HG02885 (cell line): ENCODE results near the gene IL19.
"Not testable (repeated sequence)": the region's sequence is repeated elsewhere in the genome, so short reads cannot be mapped to it uniquely, and the experiment has no call there.

Source experiments
- ATAC-seq: cut with Tn5 transposase; IDR thresholded peaks from one replicate; pipeline ENCODE4 v1.9.1; 2021; ENCODE audit warnings: mild to moderate bottlenecking; ENCODE audit not compliant: unreplicated experiment, poor library complexity

The IL19 gene

DNA sequence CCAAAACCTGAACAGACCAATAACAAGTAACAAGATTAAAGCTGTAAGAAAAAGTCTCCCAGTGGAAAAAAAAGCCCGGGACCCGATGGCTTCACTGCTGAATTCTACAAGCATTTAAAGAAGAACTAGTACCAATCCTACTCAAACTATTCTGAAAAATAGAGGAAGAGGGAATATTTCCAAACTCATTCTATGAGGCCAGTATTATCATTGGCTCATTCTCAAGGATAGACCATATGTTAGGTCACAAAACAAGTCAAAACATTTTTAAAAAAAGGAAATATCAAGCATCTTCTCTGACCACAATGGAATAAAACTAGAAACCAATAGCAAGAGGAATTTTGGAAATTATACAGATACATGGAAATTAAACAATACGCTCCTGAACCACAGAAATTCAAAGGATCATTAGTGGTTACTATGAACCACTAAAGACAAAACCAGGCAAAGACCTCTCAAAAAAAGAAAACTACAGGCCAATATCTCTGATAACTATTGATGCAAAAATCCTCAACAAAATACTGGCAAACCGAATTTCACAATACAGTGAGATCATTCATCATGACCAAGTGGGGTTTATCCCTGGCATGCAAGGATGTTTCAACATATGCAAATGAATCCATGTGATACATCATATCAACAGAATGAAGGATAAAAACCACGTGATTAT, 80.9 kb downstream of the IL19 start:
- no peak for ATAC-seq

DNA sequence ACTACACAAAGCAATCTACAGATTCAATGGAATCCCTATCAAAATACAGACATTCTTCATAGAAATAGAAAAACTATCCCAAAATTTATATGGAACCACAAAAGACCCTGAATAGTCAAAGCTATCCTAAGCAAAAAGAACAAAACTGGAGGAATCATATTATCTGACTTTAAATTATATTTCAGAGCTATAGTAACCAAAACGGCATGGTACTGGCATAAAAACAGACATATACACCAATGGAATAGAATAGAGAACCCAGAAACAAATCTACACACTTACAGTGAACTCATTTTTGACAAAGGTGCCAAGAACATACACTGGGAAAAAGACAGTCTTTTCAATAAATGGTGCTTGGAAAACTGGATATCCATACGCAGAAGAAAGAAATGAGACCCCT, 82.1 kb downstream of the IL19 start:
- ATAC-seq: not testable (repeated sequence)

DNA sequence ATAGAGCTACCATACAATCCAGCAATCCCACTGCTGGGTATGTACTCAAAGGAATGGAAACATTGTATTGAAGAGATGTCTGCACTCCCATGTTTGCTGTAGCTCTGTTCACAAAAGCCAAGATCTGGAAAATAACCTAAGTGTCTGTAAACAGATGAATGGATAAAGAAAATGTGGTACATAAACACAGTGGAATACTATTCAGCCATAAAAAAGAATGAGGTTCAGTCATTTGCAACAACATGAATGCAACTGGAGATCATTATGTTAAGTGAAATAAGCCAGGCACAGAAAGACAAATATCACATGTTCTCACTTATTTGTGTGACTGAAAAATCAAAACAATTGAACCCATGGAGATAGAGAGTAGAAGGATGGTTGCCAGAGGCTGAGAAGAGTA, 83.1 kb downstream of the IL19 start:
- not testable (repeated sequence) for ATAC-seq

DNA sequence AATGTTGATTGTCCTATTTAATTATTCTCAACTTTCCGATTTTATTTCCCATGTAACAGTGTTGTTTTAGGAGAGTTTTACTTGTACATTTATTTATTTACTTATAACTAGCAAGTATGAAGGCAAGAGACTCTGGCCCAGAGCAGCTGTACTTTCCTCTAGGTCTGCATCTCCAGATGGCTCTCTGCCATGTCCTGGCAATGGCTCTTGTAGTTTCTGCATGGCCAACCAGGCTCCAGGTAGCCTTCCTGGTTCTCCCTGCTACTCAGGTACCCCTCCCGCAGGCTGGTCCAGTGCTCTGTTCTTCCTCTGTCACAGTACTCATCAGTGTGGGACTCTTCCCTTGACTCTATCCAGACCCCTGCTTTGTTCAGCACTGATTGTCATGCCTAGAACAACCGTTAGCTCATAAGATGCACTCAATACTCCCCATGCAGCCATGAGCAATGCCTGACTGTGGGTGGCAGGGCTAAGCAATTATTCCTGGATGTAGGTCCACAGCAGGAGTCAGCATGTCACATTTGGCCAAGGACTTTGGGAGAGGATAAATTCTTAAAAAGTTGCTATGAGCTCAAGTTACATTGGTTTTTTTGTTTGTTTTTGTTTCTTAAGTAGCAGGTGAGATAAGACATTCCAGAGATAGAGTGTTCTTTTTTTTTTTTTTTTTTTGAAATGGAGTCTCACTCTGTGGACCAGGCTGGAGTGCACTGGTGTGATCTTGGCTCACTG, 84.0 kb downstream of the IL19 start:
- no peak for ATAC-seq

DNA sequence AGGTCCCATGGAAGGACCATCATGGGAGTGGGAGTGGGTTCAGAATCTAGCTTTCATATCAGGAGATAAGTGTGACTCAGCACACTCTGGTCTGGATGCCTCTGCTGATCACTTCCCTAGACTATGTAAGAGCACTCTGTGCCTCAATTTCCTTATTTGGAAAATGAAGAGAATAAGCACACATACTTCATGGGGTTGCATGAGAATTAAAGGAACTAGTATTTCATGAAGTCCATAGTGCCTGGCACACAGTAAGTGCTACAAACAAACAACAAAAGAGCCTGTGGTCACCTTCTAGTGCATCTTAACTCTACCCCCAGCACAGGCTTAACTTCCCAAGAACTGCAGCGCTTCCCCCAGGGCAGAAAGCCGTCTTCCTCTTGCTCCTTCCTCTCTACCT, 85.3 kb downstream of the IL19 start:
- ATAC-seq: no peak

DNA sequence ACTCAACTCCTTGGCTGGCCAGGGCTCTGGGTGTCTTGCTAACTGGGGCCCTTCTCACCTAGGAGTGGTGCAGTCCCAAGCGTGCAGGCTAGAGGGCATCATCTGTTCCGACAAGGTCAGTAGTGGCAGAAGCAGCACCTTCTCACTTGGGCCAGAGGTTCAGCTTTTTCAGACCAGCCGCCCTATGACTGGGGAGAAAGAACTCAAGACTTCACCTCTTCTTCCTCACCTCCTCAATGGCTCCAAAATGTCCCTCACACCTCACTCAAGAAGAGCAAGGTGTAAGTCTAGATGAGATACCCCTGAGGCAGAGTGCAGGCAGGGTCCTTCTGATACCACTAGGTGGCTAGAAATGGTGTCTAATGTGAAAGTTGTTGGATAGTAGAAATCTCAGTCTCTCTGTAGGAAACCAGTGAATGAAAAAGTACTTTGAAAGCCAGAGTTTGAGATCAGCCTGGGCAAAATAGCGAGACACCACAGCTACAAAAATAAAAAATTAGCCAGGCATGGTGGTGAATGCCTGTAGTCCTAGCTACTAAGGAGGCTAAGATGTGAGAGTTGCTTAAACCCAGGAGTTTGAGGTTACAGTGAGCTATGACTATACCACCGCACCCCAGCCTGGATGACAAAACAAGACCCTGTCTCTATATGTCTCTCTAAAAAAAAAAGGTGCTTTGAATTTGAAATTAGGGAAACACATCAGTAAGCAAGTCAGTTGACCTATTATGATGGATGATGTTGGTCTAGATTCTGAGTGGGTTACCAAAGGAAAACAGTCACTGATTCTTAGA, 86.3 kb downstream of the IL19 start:
- ATAC-seq: no peak

DNA sequence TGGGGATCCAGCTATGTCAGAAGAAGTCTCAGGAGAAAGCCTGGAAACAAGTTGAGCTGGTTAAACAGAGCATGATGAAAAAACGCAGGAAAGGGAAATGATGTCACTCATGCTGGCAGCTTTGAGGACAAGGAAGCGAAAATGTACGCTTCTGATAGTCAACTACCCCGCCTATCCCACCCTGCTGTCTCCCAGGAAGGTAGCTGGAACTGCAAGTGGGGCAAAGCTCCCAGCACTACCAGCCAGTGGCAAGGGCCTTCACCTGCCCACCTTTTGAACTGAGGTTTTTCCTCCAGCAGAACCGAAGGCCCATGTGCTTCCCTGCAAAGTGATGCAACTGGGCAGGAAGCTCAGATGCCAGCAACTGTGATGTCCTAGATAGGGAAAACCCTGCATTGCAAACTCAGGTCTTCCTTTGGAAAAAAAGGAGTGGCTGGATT, 88.5 kb downstream of the IL19 start:
- no peak for ATAC-seq

- ATAC-seq: no peak
Measured at GRCh38 chr1:206860165-206860564, 89.6 kb downstream of the IL19 start.

GRCh38 chr1:206863266-206863665, 92.7 kb downstream of the IL19 start:
- no peak for ATAC-seq

DNA sequence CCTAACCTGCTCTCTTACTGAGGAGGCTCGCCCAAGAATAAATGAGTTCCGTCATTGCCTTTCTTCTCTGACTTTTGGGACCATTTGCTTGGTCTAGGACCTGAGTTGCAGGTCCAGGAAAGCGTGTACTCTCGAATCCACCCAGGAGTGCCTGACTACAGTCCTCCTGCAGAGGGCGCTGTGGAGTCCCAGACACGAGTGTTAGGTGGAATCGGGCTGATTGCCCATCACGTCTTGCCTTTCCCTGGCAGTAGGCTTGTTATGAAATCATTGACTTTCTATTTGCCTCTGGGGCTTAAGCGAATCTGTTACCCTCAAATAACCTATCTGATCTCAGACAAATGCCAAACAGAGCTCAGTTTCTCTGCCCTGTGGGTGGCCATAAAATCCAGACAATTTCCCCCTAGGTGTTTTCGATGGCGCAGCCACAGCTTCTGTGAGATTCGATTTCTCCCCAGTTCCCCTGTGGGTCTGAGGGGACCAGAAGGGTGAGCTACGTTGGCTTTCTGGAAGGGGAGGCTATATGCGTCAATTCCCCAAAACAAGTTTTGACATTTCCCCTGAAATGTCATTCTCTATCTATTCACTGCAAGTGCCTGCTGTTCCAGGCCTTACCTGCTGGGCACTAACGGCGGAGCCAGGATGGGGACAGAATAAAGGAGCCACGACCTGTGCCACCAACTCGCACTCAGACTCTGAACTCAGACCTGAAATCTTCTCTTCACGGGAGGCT, 94.5 kb downstream of the IL19 start, which contains the start of gene IL20:
TSS of gene IL20 (plus strand) at position 685 of the 733 bp plus-strand sequence. CDS start 230 bp downstream, outside the sequence.
- no peak for ATAC-seq

DNA sequence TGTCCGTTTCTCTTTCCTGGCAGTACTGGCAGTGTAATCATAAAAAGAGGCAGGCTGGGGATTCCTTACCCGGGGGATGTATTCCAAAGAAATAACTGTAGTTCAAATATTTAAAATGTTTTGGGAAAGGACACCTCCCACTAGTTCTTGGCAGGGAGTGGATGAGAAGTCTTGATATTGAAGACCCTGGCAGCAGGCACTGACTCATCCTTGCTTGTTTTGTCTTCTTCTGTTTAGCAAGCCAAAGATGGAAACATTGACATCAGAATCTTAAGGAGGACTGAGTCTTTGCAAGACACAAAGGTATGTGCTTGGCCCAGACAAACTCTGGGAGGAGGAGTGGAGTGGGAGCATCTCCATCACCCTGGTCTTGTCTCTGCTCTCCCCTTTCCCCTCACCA, 95.5 kb downstream of the IL19 start:
- no peak for ATAC-seq

- ATAC-seq: no peak
Measured at GRCh38 chr1:206867239-206867638, 96.7 kb downstream of the IL19 start.

DNA sequence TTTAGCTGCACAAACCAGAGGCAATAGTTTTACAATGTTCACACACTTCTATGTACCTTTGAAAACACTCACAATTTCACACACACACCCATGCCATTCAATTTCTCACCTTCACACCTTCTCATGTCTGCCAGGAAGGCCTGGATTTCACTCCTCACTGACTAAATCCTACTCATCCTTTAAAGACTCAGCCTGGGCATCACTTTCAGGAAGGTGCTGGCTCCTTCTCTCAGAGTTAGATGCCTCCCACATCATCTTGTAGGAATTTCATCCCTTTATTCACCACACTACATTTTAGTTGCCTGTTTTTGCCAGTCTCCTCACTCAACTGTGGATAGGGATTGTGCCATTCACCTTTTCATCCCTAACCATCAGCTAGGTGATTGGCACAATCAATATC, 97.1 kb downstream of the IL19 start:
- no peak for ATAC-seq

GRCh38 chr1:206868264-206868663, 97.7 kb downstream of the IL19 start:
- ATAC-seq: no peak

DNA sequence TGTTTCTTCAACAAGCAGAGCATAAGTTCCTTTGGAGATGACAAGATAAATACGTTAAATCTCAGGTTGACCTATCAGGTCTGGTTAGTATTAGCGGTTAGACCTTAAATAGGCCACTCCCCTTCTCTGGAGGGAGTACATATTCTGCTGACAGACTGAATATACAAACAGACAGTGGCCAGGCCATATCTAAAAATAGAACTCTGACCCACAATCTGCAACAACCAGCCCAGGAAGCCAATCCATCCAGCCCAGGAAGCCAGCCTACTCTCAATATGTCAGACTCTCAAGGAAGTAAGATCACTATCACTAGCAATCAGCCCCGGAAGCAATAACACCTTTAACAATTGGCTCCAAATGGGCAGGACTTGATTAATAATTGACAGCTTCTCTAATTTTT, 101.6 kb downstream of the IL19 start:
- no peak for ATAC-seq

GRCh38 chr1:206873603-206874188, 103.1 kb downstream of the IL19 start:
- ATAC-seq: no peak

DNA sequence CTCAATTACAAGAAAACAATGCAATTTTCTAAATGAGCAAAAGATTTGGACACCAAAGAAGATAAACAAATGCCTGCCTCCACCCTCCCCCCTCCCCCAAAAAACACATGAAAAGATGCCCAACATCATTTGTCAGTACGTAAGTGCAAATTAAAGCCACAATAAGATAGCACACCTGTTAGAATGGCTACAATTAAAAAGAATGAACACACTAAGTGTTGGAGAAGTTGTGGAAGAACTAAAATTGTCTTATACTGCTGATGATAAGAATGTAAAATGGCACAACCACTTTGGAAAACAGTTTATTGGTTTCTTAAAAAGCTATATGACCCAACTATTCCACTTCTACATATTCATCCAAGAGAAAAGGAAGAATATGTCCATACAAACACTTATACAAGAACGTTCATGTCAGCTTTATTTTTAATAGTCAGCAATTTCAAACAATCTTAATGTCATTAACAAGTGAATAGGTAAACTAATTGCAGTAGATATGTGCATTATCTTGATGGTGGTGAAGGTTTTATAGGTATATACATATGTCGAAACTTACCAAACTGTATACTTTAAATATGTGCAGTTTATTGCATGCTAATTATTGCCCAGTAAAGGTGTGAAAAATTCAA, 105.3 kb downstream of the IL19 start:
- no peak for ATAC-seq

DNA sequence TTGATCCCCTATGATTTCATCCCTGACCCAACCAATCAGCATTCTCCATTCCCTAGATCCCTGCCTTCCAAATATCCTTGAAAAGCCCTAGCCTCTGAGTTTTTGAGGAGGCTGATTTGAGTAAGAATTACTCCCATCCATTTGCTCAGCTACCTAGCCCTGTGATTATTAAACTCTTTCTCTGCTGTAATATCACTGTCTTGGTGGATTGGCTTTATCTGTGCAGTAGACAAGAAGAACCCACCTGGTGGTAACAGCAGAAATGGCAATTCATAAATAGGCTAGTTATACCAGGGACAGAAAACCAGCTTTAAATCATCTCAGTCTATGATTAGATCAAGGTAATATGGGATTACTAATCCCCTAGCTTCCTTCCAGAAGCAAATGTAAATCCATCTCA, 107.9 kb downstream of the IL19 start:
- no peak for ATAC-seq

GRCh38 chr1:206880314-206880713, 109.7 kb downstream of the IL19 start:
- no peak for ATAC-seq

DNA sequence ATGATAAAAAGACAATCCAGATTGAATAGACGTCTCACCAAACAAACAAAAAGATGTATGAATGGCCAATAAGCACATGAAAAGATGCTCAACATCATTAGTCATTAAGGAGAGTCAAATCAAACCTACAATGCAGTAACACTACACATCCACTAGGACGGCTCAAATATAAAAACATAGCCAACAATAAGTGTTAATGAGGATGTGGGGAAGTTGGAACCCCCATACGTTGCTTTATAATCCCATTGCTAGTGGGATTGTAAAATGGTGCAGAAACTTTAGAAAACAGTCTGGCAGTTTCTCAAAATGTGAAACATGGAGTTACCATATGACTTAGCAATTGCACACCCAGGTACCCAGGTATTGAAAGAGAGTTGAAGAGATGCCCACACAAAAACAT, 112.0 kb downstream of the IL19 start:
- no peak for ATAC-seq
